Subcutaneous abdominal adipose tissue (tissue), 5 donors: ENCODE measurements around the gene BABAM2.

Experiments used
- H3K27ac ChIP-seq: one replicate; pipeline ENCODE4 v1.7.0; 2013; ENCODE audit warnings: low read depth, mild to moderate bottlenecking, inconsistent platforms, low read length, moderate library complexity
- H3K27me3 ChIP-seq, 5 donors: one replicate each; pipeline ENCODE4 v1.7.0; 2013; ENCODE audit warnings: low read length in 5 of 5, inconsistent platforms in 1 of 5; ENCODE audit not compliant: control insufficient read depth in 5 of 5, insufficient read depth in 4 of 5
- H3K36me3 ChIP-seq, 5 donors: one replicate each; pipeline ENCODE4 v1.7.0; 2013; ENCODE audit warnings: low read length in 5 of 5; ENCODE audit not compliant: control insufficient read depth in 5 of 5, insufficient read depth in 5 of 5
- H3K4me1 ChIP-seq, 5 donors: one replicate each; pipeline ENCODE4 v1.7.0; 2013; ENCODE audit warnings: low read length in 5 of 5, mild to moderate bottlenecking in 3 of 5, moderate library complexity in 1 of 5; ENCODE audit not compliant: control insufficient read depth in 5 of 5, insufficient read depth in 5 of 5
- H3K4me3 ChIP-seq, 5 donors: one replicate each; pipeline ENCODE4 v1.7.0; 2013; ENCODE audit warnings: low read length in 5 of 5, low read depth in 1 of 5
- H3K9ac ChIP-seq, 5 donors: one replicate each; pipeline ENCODE4 v1.7.0; 2013; ENCODE audit warnings: low read length in 5 of 5, mild to moderate bottlenecking in 4 of 5, moderate library complexity in 3 of 5
- H3K9me3 ChIP-seq, 5 donors: one replicate each; pipeline ENCODE4 v1.7.0; 2013; ENCODE audit warnings: low read length in 5 of 5; ENCODE audit not compliant: control insufficient read depth in 5 of 5
- donor health status: healthy.
- donor health status: healthy.
- donor health status: healthy.
- donor health status: healthy.
- donor health status: healthy.

The BABAM2 gene

GRCh38 chr2:28319118-28320008 is 428.8 kb downstream of the BABAM2 start:
- Histone ChIP-seq H3K4me1 (peaks cover 0 to 4% (median 0%) of the 10 kb centered on the region in 5 donors), H3K36me3 (peaks cover 0 to 5% (median 0%) of the 10 kb centered on the region in 5 donors), H3K27ac (no peak overlapping the region), H3K4me3 (no peak overlapping the region), H3K9me3 (no peaks in the 10 kb centered on the region), H3K9ac (no peak overlapping the region), H3K27me3 (no peaks in the 10 kb centered on the region)

DNA sequence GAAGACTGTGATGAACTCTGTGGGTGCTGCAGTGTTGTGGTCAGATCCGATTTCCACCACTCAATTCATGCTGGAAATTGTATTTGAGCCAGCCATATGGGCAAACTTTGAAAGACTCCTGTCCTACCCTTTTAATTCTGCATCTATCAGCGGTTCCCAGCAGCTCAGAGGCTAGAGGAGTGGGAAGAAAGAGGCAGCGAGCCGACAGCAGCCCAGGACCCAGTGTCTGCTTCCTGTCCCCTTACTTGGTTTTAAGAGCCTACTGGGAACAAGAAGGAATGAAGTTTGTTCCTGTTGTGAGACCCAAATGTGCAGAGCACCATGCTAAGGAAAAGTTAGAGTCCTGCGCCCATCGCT is 429.5 kb downstream of the BABAM2 start:
- Histone ChIP-seq H3K27ac (no peak overlapping the region), H3K36me3 (peaks cover 0 to 5% (median 0%) of the 10 kb centered on the region in 5 donors), H3K9me3 (no peaks in the 10 kb centered on the region), H3K9ac (no peak overlapping the region), H3K4me3 (no peak overlapping the region), H3K4me1 (peaks cover 0 to 4% (median 0%) of the 10 kb centered on the region in 5 donors), H3K27me3 (no peaks in the 10 kb centered on the region)

GRCh38 chr2:28320371-28320770 is 429.8 kb downstream of the BABAM2 start:
- Histone ChIP-seq H3K27ac (no peak overlapping the region), H3K27me3 (no peaks in the 10 kb centered on the region), H3K4me1 (peaks cover 0 to 4% (median 0%) of the 10 kb centered on the region in 5 donors), H3K36me3 (peaks cover 0 to 5% (median 0%) of the 10 kb centered on the region in 5 donors), H3K4me3 (no peak overlapping the region), H3K9ac (no peak overlapping the region), H3K9me3 (no peaks in the 10 kb centered on the region)

GRCh38 chr2:28321426-28321825 is 430.9 kb downstream of the BABAM2 start:
- no peaks in the 10 kb centered on the region for H3K27me3 ChIP-seq
- H3K36me3 ChIP-seq = peaks cover 0 to 5% (median 0%) of the 10 kb centered on the region in 5 donors
- H3K9me3 ChIP-seq = no peaks in the 10 kb centered on the region
- H3K27ac ChIP-seq = no peak overlapping the region
- no peak overlapping the region for H3K4me3 ChIP-seq
- H3K9ac ChIP-seq = no peak overlapping the region
- H3K4me1 ChIP-seq = peaks cover 0 to 8% (median under 1%) of the 10 kb centered on the region in 5 donors

GRCh38 chr2:28322051-28322450 is 431.5 kb downstream of the BABAM2 start:
- no peak overlapping the region for H3K9ac ChIP-seq
- H3K9me3 ChIP-seq = no peaks in the 10 kb centered on the region
- H3K4me1 ChIP-seq = peaks cover 0 to 14% (median 6%) of the 10 kb centered on the region in 5 donors
- no peak overlapping the region for H3K4me3 ChIP-seq
- no peaks in the 10 kb centered on the region for H3K27me3 ChIP-seq
- no peak overlapping the region for H3K27ac ChIP-seq
- peaks cover 0 to 5% (median 0%) of the 10 kb centered on the region in 5 donors for H3K36me3 ChIP-seq

GRCh38 chr2:28322456-28322855 is 431.9 kb downstream of the BABAM2 start:
- no peak overlapping the region for H3K4me3 ChIP-seq
- peaks cover 0 to 5% (median 0%) of the 10 kb centered on the region in 5 donors for H3K36me3 ChIP-seq
- H3K27me3 ChIP-seq = no peaks in the 10 kb centered on the region
- H3K9ac ChIP-seq = no peak overlapping the region
- peaks cover under 1 to 18% (median 10%) of the 10 kb centered on the region in 5 donors for H3K4me1 ChIP-seq
- no peaks in the 10 kb centered on the region for H3K9me3 ChIP-seq
- H3K27ac ChIP-seq = no peak overlapping the region

- H3K4me1 ChIP-seq = peaks cover 3 to 23% (median 15%) of the 10 kb centered on the region in 5 donors
- no peak overlapping the region for H3K27ac ChIP-seq
- no peaks in the 10 kb centered on the region for H3K27me3 ChIP-seq
- no peak overlapping the region for H3K4me3 ChIP-seq
- no peaks in the 10 kb centered on the region for H3K9me3 ChIP-seq
- H3K9ac ChIP-seq = no peak overlapping the region
- H3K36me3 ChIP-seq = peaks cover 0 to 5% (median 0%) of the 10 kb centered on the region in 5 donors
Observed at GRCh38 chr2:28322981-28323396, 432.5 kb downstream of the BABAM2 start.

- Histone ChIP-seq H3K36me3 (peaks cover 0 to 4% (median 0%) of the 10 kb centered on the region in 5 donors), H3K4me1 (peaks cover 3 to 23% (median 17%) of the 10 kb centered on the region in 5 donors), H3K27me3 (no peaks in the 10 kb centered on the region), H3K9ac (no peak overlapping the region), H3K9me3 (no peaks in the 10 kb centered on the region), H3K4me3 (no peak overlapping the region), H3K27ac (no peak overlapping the region)
Observed at GRCh38 chr2:28325173-28325566, 434.6 kb downstream of the BABAM2 start.

- H3K27me3 ChIP-seq = no peaks in the 10 kb centered on the region
- peaks cover 3 to 23% (median 17%) of the 10 kb centered on the region in 5 donors for H3K4me1 ChIP-seq
- H3K4me3 ChIP-seq = no peak overlapping the region
- no peak overlapping the region for H3K9ac ChIP-seq
- peaks cover 0 to 3% (median 0%) of the 10 kb centered on the region in 5 donors for H3K36me3 ChIP-seq
- no peak overlapping the region for H3K27ac ChIP-seq
- H3K9me3 ChIP-seq = no peaks in the 10 kb centered on the region
Observed at GRCh38 chr2:28325567-28326468, 435.3 kb downstream of the BABAM2 start.

GRCh38 chr2:28326469-28326805 is 435.9 kb downstream of the BABAM2 start:
- Histone ChIP-seq H3K4me3 (no peak overlapping the region), H3K9ac (no peak overlapping the region), H3K27me3 (no peaks in the 10 kb centered on the region), H3K4me1 (peaks cover 3 to 23% (median 17%) of the 10 kb centered on the region in 5 donors), H3K9me3 (no peaks in the 10 kb centered on the region), H3K36me3 (peaks cover 0 to 3% (median 0%) of the 10 kb centered on the region in 5 donors), H3K27ac (no peak overlapping the region)
